Measurements from ENCODE around the gene TEX2.

GRCh38 chr17:64255764-64256163, 7.3 kb downstream of the TEX2 start:
- no peak for TF ChIP-seq CTCF (conservative IDR thresholded peaks at IDR 0.05; ENCODE audit: low read depth in 2 of 2)
- TF ChIP-seq STAT1 (IDR thresholded peaks at IDR 0.05; ENCODE audit: unreplicated experiment): no peak
- TF ChIP-seq EZH2phosphoT487 (IDR thresholded peaks at IDR 0.05; ENCODE audit: unreplicated experiment): no peak
- TF ChIP-seq CREB1 (CRISPR knock-in tag; IDR thresholded peaks at IDR 0.05; ENCODE audit: low read depth): no peak
